HTERT RPE-1 (cell line): ENCODE data around the gene ACOT6.
"Not testable (repeated sequence)": the region's sequence is repeated elsewhere in the genome, so short reads cannot be mapped to it uniquely, and the experiment has no call there.

Source experiments
- in situ Hi-C: fragments of 300-500 bp; cut with MboI; formaldehyde crosslinking; loops from 4 replicates; pipeline ENCODE4 v1.14.3; 2020; ENCODE audit warnings: low sequenced_read_pairs

ACOT6 gene

DNA sequence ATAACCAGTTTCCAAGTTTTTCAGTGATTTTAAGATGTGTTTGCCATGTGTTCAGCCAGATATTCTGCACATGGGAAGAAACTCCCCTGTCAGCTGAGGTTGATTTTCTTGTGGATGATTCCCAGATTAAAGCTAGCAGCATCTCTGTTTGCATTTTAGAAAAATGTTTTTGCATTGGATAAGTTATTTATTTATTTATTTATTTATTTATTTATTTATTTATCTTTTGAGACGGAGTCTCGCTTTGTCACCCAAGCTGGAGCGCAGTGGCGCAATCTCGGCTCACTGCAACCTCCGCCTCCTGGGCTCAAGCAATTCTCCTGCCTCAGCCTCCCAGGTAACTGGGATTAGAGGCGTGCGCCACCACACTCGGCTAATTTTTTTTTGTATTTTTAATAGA, 17.8 kb upstream of the ACOT6 start:
- in situ Hi-C loops, result no loop called here

DNA sequence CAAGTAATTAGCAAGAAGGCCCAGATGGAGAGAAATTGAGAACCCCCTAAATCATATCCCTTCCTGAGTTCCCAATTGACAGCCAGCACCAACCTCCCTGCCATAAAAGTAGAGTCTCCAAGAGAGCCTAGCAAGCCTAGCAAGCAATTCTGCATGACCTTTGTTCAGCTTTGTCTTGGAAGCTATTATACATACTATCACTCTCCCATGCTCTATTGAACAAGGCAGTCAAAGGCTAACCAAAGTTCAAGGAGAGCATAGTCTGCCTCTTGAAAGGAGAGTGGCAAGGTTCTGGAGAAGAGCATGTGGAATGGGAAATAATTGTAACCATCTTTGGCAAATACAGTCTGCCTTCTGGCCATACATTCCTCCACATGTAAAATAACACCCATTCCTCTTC, 12.8 kb upstream of the ACOT6 start:
- in situ Hi-C loops, result no loop called here

DNA sequence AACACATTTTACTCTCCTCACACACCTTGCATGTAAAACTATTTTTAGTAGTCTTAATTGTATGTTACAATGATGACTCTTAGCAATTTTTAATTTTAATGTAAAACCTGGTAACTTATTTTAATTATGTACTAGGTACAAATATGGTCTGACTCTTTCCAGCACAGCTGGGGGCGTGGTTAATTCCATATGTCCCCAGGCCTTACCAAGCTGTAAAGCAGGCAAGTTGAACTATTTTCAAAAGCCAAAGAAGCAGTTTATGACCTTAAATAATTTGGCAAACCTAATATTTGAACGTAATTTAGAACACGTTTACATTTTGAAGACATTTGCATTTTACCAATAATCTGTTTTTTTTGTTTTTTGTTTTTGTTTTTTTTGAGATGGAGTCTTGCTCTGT, 9.3 kb upstream of the ACOT6 start:
- in situ Hi-C loops, result no loop called here

DNA sequence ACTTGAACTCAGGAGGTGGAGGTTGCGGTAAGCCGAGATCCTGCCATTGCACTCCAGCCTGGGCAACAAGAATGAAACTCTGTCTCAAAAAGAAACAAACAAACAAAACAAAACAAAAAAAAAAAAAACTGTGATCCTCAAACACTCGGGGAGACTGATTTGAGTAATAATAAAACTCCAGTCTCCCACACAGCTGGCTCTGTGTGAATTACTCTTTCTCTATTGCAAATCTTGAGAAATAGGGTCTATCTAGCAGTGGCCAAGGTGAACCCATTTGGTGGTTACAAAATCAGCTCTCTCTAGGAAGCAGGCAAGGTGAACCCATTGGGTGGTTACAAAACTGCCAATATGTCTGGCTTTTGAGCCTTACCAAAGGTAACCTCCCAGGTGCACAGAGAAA, 6.0 kb upstream of the ACOT6 start:
- in situ Hi-C loops, result no loop called here

DNA sequence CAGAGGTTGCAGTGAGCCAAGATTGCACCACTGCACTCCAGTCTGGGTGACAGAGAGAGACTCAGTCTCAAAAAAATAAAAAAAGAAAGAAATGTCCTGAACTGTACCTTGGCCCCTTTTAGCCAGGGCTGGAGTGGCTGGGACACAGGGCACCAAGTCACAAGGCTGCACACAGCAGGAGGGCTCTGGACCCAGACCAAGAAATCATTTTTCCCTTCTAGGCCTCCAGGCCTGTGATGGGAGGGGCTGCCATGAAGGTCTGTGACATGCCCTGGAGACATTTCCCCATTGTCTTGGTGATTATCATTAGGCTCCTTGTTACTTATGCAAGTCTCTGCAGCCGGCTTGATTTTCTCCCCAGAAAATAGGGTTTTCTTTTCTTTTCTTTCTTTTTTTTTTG, 5.1 kb upstream of the ACOT6 start:
- in situ Hi-C loops, result no loop called here

DNA sequence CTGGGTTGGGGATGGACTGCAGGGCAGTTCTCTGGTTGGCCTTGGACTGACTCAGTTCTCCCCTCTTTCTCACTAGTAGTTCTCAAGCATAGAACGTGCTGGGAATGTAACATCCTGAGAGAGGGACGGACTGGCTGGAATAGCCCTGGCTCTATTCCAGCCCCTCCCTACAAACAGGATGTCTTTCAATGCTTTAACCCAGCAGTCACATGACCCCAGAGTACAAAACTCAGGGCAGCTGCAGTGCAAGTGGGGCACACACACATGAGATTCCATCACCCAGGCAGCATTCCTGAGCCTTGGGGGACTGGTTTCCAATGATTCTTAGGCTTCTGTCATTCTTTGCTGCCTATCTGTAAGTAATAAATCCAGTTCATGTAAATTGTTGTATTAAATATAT, 1.6 kb upstream of the ACOT6 start:
- in situ Hi-C loops, result no loop called here

DNA sequence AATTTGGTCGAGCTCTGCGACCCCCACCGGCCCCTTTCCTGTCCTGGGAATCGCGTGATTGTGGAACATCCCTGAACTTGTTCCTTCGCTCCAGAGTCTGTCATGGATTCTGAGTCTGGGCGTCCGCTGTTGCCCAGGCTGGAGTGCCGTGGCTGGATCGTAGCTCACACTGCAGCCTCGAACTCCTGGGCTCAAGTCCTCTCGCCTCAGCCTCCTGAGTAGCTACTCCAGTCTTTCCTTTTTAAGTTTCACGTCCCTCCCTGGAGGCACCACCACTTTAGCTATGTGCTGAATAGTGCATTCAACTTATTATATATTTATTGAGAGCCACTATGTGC, 698 bp downstream of the ACOT6 start:
- in situ Hi-C loops, result no loop called here

DNA sequence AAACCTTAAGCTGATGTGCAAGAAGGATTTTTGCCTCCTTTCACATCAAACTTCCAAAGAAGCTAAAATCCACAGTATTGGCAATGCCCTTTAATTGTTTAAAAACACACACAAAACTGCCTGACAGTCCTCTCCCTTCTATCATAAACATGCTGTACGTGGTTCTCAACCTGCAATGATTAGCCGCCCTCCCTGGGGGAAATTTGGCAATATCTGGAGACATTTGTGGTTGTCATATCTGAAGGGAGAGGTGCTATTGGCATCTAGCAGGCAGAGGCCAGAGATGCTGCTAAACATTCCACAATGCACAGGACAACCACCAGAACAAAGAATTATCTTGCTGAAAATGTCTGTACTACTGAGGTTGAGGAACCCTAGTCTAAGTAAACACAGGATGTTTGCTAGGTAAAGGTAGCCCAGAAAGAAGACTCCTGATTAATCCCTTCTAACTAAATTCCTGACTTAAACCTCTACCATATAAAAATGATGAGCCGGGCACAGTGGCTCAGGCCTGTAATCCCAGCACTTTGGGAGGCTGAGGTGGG, 1.2 kb downstream of the ACOT6 start:
- in situ Hi-C loops, result no loop called here

DNA sequence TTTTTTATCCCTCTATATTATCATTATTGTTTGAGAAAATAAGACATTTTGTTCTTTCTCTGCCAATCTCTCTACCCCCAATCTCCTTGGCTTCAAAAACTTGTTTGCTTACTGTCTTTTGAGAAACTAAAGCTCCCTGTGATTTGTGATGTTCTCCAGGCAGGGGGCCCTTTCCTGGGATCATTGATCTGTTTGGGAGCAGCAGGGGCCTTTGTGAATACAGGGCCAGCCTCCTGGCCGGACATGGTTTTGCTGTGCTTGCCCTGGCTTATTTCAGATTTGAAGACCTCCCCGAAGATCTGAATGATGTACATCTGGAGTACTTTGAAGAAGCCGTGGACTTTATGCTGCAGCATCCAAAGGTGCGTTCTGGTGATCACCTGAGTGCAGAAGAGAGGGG, 4.5 kb downstream of the ACOT6 start:
- in situ Hi-C loops, result no loop called here

DNA sequence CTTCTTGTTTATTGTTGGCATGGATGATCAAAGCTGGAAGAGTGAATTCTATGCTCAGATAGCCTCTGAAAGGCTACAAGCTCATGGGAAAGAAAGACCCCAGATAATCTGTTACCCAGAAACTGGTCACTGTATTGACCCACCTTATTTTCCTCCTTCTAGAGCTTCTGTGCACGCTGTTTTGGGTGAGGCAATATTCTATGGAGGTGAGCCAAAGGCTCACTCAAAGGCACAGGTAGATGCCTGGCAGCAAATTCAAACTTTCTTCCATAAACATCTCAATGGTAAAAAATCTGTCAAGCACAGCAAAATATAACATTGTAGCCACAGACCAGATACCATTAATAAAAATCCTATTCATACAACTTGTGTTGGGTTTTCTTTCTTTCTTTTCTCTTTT, 7.2 kb downstream of the ACOT6 start:
- in situ Hi-C loops, result no loop called here

DNA sequence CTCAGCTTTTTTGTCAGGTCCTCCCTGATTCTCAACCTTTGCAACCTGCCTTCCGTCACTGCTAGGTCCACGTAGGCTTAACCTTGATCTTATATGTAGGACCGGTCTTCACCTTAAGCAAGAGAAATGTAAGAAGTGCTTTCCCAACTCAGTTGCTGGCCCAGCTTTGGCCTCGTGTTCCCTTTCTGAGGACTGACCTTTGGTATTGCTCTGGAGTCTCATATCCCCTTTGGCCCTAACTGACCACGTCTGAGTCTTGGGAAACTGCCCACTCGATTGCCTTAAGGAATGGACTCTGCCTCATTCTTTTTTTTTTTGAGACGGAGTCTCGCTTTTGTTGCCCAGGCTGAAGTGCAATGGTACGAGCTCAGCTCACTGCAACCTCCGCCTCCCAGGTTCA, 8.0 kb downstream of the ACOT6 start:
- in situ Hi-C loops, result no loop called here

DNA sequence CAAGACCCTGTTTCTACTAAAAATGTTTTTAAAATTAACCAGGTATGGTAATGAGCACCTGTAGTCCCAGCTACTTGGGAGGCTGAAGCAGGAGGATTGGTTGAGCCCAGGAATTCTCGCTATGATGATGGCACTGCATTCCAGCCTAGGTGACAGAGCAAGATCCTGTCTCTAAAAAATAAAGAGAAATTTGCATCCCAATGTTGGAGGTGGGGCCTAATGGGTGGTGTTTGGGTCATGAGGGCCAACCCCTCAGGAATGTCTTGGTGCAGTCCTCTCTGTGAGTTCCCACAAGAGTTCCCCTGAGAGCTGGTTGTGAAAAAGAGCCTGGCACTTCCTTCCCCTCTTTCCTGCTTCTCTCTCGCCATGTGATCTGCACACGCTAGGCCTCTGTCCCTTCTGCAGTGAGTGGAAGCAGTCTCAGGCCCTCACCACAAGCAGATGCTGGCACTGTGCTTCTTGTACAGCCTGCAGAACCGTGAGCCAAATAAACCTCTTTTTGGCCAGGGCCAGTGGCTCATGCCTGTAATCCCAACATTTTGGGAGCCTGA, 11.3 kb downstream of the ACOT6 start:
- in situ Hi-C loops, result no loop called here

DNA sequence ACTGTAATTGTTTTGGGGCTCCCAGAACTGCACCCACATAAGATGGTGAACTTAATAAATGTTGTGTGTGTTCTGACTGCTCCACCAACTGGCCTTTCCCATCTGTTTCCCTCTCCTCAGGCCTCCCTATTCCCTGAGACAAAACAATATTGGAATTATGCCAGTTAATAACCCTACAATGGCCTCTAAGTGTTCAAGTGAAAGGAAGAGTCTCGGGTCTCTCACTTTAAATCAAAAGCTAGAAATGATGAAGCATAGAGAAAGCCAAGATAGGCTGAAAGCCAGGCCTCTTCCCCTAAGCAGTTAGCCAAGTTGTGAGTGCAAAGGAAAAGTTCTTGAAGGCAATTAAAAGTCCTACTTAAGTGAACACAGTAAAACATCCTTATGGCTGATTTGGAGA, 13.4 kb downstream of the ACOT6 start:
- in situ Hi-C loops, result no loop called here

DNA sequence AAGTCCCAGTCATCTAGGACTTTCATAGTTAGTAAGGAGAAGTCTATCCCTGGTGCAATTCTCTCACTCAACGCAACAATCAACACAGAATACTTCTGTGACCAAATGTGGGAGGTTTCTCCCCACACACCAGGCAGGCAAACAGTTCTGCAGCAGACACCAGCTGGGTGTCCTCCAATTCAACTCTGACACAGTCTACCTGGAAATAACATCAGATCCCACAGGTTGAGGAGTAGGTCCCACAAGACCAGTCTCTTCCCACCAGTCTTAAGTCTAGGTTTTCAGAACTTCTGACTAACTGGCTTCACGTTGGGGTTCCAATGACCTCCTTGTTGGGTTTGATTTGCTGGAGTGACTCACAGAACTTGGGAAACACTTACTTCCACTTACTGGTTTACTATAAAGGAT, 14.8 kb downstream of the ACOT6 start:
- in situ Hi-C loops, result no loop called here

DNA sequence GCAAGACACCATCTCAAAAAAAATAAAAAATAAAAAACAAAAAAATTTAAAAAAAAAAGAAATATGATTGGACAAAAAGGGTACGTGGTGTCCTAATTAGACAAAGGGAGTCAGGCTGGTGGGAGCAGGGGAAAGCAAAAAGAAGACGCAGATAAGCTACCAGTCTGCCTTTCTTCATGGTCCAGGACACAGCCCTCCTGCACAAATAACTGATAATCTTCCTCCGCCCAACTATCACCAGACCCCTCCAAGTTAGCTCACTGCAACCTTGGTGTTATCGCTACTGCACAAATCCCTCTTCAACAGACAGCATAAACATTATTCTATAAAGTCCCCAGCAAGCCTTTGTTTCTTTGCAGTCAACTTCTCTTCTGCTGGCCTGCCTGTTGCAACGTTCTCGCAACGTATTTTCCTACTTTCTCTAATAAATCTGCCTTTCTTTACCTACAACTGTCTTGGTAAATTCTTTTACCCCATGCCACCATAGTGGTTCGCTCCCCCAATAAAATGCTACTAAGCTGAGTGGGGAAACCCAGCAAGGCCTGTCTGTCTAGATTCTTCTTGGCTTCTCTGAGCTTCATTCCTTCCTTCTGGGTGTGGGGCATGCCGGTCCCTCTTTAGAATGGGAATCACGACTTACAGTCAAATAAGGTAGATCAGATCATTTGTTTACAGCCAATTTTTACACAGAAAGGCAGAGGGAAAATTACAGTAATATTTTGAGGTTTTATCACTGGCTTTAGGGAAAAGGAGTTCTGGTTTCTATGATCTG, 17.9 kb downstream of the ACOT6 start:
- in situ Hi-C loops, result no loop called here

DNA sequence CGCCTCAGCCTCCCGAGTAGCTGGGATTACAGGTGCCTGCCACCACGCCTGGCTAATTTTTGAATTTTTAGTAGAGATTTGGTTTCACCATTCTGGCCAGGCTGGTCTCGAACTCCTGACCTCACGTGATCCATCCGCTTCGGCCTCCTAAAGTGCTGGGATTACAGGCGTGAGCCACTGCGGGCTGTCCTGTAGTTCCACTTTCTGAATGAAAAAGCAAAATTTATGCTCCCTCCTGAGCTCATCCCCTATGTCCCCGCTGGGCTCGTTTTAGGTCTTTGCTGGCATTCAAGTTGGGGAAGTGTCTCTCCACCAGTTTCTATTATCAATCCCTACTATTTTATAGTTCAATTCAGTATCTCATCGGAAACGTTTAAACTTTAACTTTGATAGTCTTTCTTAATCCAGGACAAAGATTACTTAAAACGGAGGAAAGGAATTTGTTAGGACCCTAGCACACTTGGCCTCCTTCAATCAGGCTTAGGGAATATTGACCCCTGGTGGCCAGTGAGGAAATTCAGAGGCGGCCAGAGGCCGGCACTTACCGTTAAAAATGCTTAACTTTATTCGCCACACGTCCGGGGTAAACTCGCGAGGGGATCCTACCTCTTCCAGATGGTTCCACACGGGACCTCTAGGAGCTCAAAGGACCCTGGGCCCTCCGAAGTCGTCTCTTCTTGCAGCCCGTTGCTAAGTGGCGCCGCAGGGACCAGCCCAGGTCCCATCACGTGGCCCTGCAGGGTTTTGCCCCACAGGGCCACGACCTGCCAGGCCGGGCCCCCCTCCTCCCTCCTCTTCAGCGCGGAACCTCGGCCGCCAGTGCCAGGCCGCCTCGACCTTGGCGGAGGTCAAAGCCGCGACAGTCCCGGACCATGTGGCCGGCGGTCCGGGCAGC, 21.0 kb downstream of the ACOT6 start:
- in situ Hi-C loops, result no loop called here

DNA sequence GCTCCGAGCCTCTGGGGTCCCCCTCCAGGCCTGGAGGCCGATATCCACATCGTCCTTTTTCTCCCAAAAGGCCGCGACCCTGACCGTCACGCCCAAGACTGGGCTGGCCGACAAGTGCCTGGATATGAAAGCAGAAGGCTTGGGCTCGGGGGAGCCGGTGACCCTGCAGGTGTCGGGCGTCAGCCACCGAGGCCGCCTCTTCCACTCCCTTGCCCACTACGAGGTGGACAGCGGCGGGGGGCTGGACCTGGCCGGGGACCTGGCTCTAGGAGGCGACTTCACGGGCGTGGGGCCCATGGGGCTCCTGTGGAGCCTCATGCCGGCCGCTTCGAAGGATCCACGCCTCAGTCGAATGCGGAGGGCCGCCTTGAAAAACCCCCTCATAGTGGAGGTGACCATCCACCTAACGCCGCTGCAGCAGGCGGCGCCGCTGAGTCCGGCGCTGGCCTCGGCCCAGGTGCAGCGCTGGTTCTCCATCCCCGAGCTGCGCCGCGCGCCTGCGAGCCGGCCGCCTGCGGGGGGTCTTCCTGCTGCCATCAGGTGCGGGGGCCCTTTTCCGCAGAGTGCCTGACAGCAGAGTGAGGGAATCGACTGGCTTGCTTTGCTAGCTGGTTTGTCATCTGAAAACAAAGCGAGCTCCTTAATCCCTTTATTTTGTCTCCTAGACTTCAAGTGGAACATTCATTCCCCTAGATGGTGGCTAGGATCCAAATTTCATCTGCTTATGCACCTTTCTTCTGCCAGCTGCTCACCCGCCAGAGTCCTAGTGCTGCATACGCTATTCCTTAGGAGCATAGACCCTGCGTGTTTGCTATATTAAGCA, 21.9 kb downstream of the ACOT6 start:
- in situ Hi-C loops, result no loop called here

DNA sequence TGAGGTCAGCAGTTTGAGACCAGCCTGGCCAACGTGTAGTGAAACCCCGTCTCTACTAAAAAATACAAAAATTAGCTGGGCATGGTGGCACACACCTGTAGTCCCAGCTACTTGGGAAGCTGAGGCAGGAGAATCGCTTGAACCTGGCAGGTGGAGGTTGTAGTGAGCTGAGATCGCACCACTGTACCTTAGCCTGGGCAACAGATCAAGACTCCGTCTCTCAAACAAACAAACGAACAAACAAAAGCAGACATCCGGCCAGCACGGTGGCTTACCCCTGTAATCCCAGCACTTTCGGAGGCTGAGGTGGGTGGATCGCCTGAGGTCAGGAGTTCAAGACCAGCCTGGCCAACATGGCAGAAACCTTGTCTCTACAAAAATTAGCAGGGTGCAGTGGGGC, 24.0 kb downstream of the ACOT6 start:
- in situ Hi-C loops, result not testable (repeated sequence)

DNA sequence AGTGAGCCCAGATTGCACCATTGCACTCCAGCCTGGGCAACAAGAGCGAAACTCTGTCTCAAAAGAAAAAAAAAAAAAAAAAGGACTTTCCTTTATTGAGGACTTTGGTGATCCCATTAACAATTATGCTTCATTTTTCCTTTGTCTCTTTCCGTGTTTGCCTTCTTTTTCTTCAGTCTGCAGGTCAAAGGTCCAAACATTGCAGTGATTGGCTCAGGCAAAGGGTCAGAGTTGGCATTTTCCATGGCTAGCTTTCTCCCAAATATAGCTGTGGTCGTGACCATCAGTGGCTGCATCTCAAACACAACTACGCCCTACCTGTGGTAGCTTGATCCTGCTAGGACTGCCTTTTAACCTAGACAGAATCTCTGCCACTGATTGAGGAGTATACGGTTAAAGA, 25.5 kb downstream of the ACOT6 start:
- in situ Hi-C loops, result no loop called here

DNA sequence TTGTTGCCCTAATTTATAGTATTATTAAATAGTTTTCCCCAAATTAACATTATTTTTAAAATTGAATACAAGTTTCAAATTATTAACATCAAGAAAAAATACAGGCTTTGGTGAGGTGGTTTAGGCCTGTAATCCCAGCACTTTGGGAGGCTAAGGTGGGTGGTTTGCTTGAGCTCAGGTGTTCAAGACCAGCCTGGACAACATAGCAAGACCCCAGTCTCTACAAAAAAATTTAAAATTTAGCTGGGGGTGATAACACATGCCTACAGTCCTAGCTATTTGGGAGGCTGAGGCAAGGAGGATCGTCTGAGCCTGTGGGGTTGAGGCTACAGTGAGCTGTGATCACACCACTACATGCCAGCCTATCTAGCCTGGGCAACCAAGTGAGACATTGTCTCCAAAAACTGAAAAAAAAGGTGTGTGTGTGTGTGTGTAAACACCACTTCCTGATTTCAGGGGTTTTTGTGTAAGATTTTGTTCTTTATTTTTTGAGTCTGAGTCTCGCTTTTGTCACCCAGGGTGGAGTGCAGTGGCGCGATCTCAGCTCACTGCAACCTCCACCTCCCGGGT, 28.6 kb downstream of the ACOT6 start:
- in situ Hi-C loops, result no loop called here
